HG02763 (cell line): ENCODE data around the gene SPATA9.

Experiments used
- ATAC-seq: cut with Tn5 transposase; IDR thresholded peaks from one replicate; pipeline ENCODE4 v1.9.1; 2021; ENCODE audit warnings: mild to moderate bottlenecking, moderate library complexity; ENCODE audit not compliant: unreplicated experiment

The SPATA9 gene

GRCh38 chr5:95682891-95683290, at the start of gene SPATA9:
Gene SPATA9, minus strand, starts transcription at chr5:95682991. Its CDS starts 137 bp downstream, at chr5:95682854.
- ATAC-seq = no peak

- peak; percentile 25 for ATAC-seq
These were observed 49.1 kb upstream of the SPATA9 start for GRCh38 chr5:95731571-95732554.

GRCh38 chr5:95730730-95731570, 48.2 kb upstream of the SPATA9 start, which contains the start of gene RHOBTB3:
Gene RHOBTB3, plus strand, starts transcription at chr5:95731336. Its CDS starts 347 bp downstream, at chr5:95731683.
- ATAC-seq = peak; percentile 43

GRCh38 chr5:95730011-95730700, 47.4 kb upstream of the SPATA9 start:
- no peak for ATAC-seq

- no peak for ATAC-seq
These were observed 46.6 kb upstream of the SPATA9 start for GRCh38 chr5:95729115-95730010.

GRCh38 chr5:95728494-95729114, 45.8 kb upstream of the SPATA9 start:
- no peak for ATAC-seq

- ATAC-seq = no peak
These were observed 45.0 kb upstream of the SPATA9 start for GRCh38 chr5:95727764-95728191.

- ATAC-seq = no peak
These were observed 44.3 kb upstream of the SPATA9 start for GRCh38 chr5:95726811-95727763.

- no peak for ATAC-seq
These were observed 43.4 kb upstream of the SPATA9 start for GRCh38 chr5:95725937-95726810.

- ATAC-seq = no peak
These were observed 42.5 kb upstream of the SPATA9 start for GRCh38 chr5:95725071-95725820.

- no peak for ATAC-seq
These were observed 41.0 kb upstream of the SPATA9 start for GRCh38 chr5:95723632-95724369.

GRCh38 chr5:95721582-95722295, 38.9 kb upstream of the SPATA9 start:
- ATAC-seq = no peak

GRCh38 chr5:95720094-95720786, 37.4 kb upstream of the SPATA9 start:
- no peak for ATAC-seq

- ATAC-seq = no peak
These were observed 35.9 kb upstream of the SPATA9 start for GRCh38 chr5:95718738-95719137.

- peak; percentile 84 for ATAC-seq
These were observed 35.4 kb upstream of the SPATA9 start for GRCh38 chr5:95718203-95718602.
